NOMO-1 treated with dmso at 0.1 percent for 144 hours (cell line): ENCODE results near the gene MNAT1.
"Not testable (repeated sequence)": the region's sequence is repeated elsewhere in the genome, so short reads cannot be mapped to it uniquely, and the experiment has no call there.

ENCODE experiments used
- DNase-seq: peaks from one replicate; lab custom pipeline; 2025; ENCODE audit not compliant: unreplicated experiment; lab: John Stamatoyannopoulos, UW

Gene MNAT1

GRCh38 chr14:60736494-60736893, 1.9 kb downstream of the MNAT1 start:
- DNase-seq, result no peak

GRCh38 chr14:60738843-60739508, 4.4 kb downstream of the MNAT1 start:
- DNase-seq, result no peak

- no peak for DNase-seq
Measured at GRCh38 chr14:60744566-60744965, 10.0 kb downstream of the MNAT1 start.

DNA sequence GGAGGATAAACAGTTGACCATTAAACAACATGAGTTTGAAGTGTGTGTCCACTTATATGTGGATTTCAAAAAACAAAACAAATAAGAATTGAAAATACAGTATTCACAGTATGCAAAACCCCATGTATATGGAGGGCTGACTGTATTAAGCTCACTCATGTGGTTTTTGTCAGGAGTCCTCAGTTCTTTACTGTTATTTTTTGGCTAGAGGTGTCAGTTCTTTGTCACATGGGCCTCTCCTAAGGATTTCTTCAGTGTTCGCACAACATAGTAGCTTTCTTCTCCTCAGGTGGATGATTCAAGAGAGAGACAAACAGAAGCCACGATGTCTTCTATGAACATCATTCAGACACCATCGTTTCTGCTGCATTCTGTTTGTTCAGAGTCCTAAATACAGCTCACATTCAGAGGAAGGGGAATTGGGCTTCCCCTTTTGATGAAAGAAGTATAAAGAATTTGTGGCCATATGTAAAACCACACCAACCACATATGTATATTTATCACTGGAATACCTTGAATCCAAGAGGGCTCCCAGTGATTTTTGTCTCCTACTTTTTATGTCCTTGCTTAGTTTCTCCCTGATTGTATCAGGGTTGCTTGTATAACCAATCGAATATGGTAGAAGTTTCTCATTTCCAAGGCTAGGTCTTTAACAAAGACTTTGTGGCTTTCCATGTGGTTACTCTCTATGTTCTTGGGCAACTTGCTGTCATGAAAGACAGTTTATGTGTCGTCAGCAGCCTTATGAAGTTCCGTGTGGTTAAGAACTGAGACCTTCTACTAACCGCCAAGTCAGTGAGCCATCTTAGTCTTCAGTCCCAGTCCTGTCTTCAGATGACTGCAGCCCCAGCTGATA, 18.9 kb downstream of the MNAT1 start:
- peak; percentile 94 for DNase-seq

DNA sequence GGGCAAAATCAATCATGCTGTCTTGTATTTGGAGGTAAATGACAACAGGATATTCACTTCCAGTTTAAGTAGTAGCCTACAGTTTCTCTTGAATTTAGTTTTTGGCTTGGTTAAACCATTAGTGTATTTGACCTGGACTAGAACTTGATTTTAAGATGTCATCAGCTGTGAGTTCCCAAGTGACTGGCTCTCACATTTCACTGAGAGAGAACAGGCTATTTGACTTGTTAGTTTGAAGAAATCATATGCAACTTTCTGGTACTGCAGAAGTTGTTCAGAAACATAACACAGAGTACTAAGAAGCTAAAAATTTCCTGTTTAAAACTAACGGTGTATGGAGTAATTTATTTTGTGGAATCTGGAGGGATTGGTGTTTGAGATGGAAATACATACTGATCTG, 22.3 kb downstream of the MNAT1 start:
- DNase-seq, result no peak

- DNase-seq, result no peak
Measured at GRCh38 chr14:60757567-60758002, 23.0 kb downstream of the MNAT1 start.

DNA sequence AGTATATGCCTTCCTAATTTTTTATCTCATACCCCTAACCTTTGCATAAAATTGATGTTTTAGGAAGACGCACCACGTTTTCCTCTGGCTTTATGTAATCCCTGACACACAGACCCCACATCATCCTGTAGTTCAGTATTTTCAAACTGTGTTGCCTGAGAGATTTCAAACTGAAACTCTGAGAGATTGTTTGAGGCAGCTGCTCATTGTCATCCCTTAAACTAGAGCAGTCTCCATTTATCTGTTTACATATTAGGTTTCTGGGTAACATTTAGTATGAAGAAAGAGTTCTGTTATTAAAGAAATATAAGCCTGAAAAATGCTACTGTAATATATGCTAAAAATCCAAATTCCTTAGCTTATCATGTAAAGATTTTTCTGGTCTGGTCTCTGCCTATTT, 24.3 kb downstream of the MNAT1 start:
- no peak for DNase-seq

- DNase-seq, result no peak
Measured at GRCh38 chr14:60760209-60760608, 25.6 kb downstream of the MNAT1 start.

- no peak for DNase-seq
Measured at GRCh38 chr14:60760644-60761364, 26.2 kb downstream of the MNAT1 start.

DNA sequence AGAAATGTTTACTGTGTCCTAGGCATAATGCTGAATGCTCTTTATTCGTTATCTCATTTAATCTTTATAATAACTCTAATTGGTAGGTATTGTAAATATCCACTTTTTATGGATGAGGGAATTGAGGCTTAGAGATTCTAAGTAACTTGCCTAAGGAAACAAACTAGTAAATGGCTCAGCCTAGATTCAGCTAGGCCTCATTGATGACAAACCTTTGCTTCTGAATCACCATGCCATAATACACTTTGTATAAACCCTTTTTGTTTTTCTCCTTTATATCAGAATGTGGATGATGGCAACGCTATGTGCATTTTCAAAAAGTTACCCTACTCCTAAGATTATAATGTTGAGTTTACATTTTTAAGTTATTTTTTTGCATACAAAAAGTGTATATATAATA, 34.0 kb downstream of the MNAT1 start:
- no peak for DNase-seq

DNA sequence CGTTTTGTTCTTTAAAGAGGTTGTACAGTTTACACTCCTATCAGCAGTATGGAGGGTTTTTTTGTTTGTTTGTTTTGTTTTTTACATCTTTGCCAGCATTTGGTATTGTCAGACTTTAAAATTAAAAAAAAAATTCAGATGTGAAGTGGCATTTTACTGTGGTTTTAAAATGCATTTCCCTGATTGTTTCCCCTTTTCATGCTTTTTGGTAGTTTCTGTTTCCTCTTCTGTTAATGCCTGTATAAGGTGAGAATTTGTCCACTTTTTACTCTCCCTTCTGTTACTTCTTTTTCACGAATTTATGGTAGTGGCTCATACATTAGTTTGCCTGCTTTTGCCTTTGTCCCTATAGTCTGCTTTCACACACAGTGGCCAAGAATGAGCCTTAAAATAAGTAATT, 36.6 kb downstream of the MNAT1 start:
- DNase-seq, result no peak

GRCh38 chr14:60773558-60773957, 39.0 kb downstream of the MNAT1 start:
- DNase-seq, result no peak

- no peak for DNase-seq
Measured at GRCh38 chr14:60775296-60775695, 40.7 kb downstream of the MNAT1 start.

GRCh38 chr14:60777856-60778578, 43.5 kb downstream of the MNAT1 start:
- DNase-seq, result no peak

- DNase-seq, result not testable (repeated sequence)
Measured at GRCh38 chr14:60779745-60780514, 45.4 kb downstream of the MNAT1 start.

DNA sequence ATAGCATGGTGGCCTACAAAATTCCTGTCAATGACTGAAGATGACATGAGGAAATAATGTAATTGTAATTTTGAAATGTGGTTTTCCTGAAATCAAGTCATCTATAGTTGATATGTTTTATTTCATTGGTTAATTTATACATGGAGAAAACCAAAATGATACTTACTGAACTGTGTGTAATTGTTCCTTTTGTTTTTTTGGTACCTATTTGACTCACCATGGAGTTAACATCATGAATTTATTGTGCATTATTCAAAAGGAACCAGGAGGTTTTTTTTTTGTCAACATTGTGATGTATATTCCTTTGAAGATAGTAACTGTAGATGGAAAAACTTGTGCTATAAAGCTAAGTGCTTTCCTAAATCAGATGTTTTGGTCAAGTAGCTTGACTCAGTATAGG, 46.0 kb downstream of the MNAT1 start:
- not testable (repeated sequence) for DNase-seq

GRCh38 chr14:60786905-60787304, 52.3 kb downstream of the MNAT1 start:
- DNase-seq, result no peak

- no peak for DNase-seq
Measured at GRCh38 chr14:60789656-60790055, 55.1 kb downstream of the MNAT1 start.

GRCh38 chr14:60790850-60791249, 56.3 kb downstream of the MNAT1 start:
- no peak for DNase-seq

GRCh38 chr14:60796434-60796833, 61.9 kb downstream of the MNAT1 start:
- no peak for DNase-seq
